GM18498 (cell line): ENCODE results near the gene DVL2.
A peak's percentile ranks its signal among the peaks of the same experiment; 100 is the strongest.

Experiments
- ATAC-seq: cut with Tn5 transposase; IDR thresholded peaks from one replicate; pipeline ENCODE4 v1.9.1; 2021; ENCODE audit warnings: mild to moderate bottlenecking, moderate library complexity; ENCODE audit not compliant: unreplicated experiment

The DVL2 gene

DNA sequence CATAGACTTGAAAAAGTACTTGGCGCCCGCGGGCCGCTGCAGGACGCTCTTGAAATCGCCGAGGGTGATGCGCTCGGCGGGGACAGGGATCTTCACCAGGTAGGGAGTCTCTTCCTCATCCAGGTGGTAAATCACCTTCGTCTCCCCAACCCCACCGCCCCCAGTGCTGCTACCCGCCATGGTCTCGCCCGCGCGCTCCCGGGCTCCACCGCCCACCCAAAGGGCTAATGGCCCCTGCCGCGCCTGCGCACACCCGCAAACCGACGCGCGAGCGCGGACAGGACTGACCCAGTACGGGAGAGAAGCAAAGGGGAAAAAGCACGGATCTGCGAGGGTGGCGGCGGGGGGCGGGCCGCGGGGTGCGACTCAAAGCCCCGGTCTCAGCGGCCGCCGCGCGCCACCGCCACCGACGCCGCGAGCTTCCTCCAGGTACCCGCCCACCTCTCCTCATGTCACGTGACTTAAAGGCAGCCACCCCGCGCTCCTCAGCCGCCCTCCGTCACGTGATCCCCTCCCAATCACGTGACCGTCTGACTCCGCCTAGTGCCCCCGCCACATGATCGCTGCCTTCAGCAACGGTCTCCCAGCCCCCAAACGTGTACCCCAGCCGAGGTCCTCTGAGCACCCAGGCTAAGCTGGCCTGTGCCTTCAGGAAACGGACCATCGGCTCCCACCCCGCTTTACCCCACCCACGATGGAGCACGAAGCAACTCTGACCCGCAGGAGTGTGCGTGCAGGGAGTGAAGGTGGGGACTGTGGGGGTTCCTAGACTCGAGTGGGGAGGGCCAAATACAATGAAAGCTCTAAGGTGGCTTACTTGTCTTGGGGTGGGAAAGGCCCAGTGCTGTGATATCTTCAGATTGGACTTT is at the start of gene DVL2:
Gene DVL2, minus strand, starts transcription at position 435 of the 869 bp plus-strand sequence. Its CDS starts 255 bp downstream, at position 180.
- ATAC-seq: peak; percentile 62

- no peak for ATAC-seq
Measured at GRCh38 chr17:7283471-7284216, 49.3 kb upstream of the DVL2 start.

DNA sequence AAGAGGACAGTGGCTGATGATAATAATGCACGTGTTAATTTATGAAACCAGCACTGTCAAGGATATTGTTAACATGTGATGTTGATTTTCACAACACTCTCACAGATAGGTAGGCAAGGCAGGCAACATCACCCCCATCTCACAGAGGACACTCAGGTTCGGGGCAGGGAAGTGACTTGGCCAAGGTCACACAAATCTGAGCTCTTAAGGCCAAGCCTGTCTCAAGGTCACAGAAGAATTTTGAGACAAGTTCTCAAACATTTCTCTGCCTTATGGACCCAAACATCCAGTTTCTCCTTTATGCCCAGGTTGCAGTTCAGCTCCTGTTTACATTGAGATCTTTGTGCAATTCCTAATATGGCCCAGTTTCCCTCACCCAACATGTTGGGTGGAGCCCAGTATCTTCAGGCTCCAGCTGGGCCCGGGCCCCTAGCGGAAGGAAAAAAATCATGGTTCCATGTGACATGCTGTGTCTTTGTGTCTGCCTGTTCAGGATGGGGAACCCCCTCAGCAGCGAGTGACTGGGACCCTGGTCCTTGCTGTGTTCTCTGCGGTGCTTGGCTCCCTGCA is 48.5 kb upstream of the DVL2 start:
- ATAC-seq: no peak

- no peak for ATAC-seq
Measured at GRCh38 chr17:7281953-7282751, 47.8 kb upstream of the DVL2 start.

DNA sequence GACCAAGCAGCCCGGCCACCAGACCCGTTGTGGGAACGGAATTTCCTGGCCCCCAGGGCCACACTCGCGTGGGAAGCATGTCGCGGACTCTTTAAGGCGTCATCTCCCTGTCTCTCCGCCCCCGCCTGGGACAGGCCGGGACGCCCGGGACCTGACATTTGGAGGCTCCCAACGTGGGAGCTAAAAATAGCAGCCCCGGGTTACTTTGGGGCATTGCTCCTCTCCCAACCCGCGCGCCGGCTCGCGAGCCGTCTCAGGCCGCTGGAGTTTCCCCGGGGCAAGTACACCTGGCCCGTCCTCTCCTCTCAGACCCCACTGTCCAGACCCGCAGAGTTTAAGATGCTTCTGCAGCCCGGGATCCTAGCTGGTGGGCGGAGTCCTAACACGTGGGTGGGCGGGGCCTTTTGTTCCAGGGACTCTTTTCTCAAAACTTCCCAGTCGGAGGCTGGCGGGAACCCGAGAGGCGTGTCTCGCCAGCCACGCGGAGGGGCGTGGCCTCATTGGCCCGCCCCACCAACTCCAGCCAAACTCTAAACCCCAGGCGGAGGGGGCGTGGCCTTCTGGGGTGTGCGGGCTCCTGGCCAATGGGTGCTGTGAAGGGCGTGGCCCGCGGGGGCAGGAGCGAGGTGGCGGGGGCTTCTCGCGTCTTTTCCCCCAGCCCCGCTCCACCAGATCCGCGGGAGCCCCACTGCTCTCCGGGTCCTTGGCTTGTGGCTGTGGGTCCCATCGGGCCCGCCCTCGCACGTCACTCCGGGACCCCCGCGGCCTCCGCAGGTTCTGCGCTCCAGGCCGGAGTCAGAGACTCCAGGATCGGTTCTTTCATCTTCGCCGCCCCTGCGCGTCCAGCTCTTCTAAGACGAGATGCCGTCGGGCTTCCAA is 47.0 kb upstream of the DVL2 start, which contains the start of gene SLC2A4:
Gene SLC2A4, plus strand, starts transcription at position 645 of the 879 bp plus-strand sequence. Its CDS starts 217 bp downstream, at position 862.
- peak; percentile 46 for ATAC-seq

- ATAC-seq: peak; percentile 72
Measured at GRCh38 chr17:7280519-7281073, 46.3 kb upstream of the DVL2 start.

DNA sequence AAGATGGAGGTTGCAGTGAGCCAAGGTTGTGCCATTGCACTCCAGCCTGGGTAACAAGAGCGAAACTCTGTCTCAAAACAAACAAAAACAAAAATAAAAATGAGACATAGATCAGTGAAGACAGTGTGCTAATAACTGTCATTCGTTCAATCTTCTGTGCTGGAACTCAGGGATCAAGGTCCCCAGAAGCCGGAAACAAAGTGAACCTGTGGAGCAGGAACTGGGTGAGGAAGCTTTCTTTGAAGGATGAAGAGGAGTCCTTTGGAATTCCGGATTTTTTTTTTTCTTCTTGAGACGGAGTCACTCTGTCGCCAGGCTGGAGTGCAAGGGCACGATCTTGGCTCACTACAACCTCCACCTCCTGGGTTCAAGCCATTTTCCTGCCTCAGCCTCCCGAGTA is 45.1 kb upstream of the DVL2 start:
- ATAC-seq: no peak

GRCh38 chr17:7266784-7267183 is 32.5 kb upstream of the DVL2 start:
- no peak for ATAC-seq

DNA sequence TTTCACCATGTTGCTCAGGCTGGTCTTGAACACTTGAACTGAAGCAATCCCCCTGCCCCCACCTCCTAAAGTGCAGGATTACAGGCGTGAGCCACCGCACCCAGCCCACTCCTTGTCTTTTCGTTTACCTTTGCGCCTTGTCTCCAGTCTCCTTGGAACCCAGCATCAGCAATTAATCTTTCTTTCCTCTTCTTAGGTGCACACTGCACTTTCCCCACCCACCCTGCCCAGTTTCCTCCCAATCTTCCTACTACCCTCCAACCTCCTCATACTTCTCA is 29.4 kb upstream of the DVL2 start:
- no peak for ATAC-seq

DNA sequence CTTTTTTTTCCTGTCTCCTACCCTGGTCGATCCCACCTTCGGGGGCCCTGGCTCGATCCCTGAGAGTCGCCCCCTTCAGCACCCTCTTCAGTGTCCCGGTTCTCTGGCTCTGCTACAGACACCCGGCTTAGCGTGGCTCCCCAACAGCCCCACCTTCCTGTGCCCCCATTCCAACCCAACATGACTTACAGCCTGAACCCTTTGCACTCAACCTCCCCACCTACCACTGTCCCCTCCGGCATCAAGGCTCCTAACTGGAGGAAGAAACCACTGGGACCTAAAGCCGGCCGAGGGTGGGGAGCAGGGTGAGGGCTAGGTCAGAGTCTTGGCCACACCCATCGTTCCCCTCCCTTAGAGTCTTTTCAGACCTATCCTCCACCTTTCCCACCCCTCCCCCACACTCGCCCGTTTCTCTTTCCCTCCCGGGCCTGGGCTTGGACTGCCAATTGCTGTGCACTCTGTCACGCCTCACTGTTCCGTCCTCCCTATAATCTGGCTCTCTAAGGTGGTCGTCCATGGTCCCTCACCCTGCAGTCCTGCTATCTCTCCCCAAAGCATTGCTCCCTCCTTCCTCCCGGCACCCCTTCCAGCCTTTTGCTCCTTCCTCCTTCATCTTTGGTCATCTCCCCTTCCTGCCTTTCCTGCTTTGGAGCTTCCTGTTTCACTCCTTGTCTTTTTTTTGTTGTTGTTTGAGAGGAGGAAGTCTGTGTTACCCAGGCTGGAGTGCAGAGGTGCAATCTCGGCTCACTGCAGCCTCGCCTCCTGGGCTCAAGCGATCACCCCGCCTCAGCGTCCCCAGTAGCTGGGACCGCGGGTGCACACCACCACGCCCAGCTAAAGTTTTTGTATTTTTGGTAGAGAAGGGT is 28.9 kb upstream of the DVL2 start:
- ATAC-seq: no peak

DNA sequence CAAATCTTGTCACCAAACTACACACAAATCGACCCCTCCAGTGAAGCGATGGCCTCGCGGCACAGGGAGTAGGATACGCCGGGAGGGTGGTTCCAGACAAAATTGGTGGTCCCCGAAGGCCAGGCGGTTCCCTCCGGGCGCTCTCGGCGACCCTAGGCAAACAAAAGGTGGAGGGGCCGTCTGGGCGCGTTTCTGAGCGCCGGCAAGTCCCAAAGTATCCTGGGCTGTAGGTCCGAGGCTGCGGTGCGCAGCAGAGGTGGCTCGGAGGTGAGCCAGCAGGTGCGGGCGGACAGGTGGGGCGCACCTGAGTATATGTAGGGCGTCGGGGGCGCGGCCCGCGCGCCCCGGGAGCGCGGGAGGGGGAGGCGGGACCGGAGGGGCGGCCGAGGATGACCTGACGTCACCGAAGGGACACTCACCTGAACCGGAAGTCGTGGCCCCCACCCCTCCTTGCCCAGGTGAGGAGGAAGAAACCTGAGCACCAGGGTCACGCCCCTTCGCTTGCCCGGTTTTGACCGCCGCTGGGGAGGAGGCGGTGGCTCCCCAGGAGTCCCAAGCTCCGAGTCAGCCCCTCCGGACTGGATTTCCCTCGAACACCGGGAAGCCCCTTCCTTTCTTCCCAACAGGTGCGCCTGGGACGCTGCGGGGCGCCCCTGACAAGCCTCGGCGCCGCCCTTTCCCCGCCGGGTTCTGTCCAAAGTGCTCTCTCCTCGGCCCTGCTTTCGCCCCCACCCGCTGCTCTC is 28.0 kb upstream of the DVL2 start, which contains the start of gene CLDN7:
Gene CLDN7, minus strand, starts transcription at position 287 of the 743 bp plus-strand sequence. CDS start 435 bp downstream, outside the sequence.
- ATAC-seq: no peak

DNA sequence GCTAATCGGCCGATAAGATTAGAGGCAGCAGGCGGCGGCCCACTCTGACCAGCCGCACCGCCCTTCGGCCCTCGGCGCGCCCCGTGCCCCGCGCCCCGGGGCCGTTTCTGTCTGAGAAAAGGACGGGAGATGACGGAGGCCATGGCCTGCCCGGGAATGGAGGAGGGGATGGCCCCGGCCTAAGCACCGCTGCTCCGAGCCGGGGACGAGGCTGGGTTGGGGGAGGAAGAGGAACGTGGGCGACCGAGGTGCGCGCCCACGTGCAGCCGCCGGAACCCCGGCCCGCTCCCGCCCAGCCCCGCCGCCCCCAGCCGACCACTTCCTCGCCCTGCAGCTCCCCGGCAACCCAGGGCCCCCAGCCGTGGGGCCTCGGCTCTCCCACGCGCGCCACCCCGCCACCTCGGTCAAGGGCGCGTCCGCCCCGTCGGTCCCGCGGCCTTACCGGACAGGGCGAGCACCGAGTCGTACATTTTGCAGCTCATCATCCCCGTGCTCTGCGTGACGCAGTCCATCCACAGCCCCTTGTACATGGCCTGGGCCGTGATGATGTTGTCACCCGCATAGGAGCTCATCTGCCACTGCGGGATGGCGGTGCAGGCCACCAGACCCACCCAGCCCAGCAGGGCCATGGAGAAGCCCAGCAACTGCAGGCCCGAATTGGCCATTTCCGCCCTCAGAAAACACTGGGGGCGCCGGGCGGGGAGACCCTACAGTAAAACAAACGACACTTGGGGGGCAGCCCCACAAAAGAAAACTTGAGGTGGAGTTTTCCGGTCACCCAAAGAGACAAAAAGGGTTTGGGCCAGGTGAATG is 27.3 kb upstream of the DVL2 start:
- ATAC-seq: no peak

DNA sequence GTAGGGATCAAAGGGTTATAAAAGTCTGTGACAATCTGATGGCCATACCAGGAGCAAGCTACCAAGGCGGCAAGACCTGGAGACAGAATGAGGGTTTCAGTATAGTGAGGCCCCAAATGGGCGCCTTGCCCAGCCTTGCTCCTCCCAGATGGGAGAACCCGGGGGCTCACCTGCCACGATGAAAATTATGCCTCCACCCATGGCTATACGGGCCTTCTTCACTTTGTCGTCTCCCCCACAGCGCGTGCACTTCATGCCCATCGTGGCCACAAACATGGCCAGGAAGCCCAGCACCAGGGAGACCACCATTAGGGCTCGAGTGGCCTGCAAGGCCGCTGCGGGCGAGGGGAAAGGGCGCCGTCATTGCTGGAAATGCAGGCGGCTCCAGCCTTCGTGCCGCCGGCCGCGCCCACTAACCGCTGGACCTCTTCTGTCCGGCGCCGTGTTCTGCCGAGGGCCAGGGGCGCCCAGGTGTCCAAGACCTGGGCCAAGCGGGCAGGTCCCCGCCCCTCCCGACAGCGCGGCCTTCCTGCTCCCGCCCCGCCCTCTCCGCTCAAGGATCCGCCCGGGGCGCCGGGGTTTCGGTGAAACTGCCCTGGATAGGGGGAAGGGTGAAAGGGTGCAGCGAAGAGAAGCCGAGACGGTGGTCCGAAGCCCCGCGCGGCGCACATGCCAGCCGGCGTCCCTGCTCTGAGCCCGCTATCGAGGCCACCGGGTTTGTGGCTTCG is 26.5 kb upstream of the DVL2 start:
- ATAC-seq: no peak

- ATAC-seq: no peak
Measured at GRCh38 chr17:7260151-7260550, 25.8 kb upstream of the DVL2 start.

DNA sequence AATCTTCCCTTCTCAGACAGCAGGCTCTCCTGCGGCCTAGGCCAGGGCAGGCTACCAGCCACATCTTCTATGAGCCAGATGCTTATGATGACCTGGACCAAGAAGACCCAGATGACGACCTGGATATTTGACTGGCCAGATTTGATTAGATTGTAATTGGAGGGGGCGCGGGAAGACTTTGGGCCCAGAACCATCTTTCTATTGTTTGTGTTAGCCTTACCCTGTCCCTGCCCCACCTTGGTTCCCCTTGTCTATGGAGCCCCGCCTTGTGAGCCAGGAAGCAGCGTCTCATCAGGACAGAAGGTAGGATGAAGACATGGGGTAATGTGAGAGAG is 25.2 kb upstream of the DVL2 start:
- no peak for ATAC-seq

GRCh38 chr17:7258731-7259554 is 24.6 kb upstream of the DVL2 start:
- ATAC-seq: no peak
